ENCODE data around the gene R3HDM4. TPM values are rescaled to one million over a fixed set of nuclear protein-coding genes. Genes with fewer than 3 reads are reported as not detected.

Gene R3HDM4
- total RNA-seq, 1 experiment from 2014 or later = 57.7 TPM

GRCh38 chr19:907183-907853 is 5.7 kb downstream of the R3HDM4 start:
- H3K4me1 Mint-ChIP-seq (ENCODE audit: low read depth, unreplicated experiment) = peaks cover 7% of the 10 kb centered on the region
- Histone ChIP-seq H3K27me3 (replicated peaks; ENCODE audit: control insufficient read depth, insufficient read depth, low read length) (no peaks in the 10 kb centered on the region), H3K9me3 (no peaks in the 10 kb centered on the region), H3K36me3 (ENCODE audit: control insufficient read depth, insufficient read depth, low read length) (no peaks in the 10 kb centered on the region), H3K4me3 (ENCODE audit: low read depth, low read length) (no peak overlapping the region), H3K4me1 (no peaks in the 10 kb centered on the region; the same call in 1 of the 2 replicates)
- no TSS peak for BruUV-seq (replicated peaks)
- no peaks in the 10 kb centered on the region for H3K9me3 Mint-ChIP-seq (ENCODE audit: unreplicated experiment)
- TF ChIP-seq, protein P1, sequence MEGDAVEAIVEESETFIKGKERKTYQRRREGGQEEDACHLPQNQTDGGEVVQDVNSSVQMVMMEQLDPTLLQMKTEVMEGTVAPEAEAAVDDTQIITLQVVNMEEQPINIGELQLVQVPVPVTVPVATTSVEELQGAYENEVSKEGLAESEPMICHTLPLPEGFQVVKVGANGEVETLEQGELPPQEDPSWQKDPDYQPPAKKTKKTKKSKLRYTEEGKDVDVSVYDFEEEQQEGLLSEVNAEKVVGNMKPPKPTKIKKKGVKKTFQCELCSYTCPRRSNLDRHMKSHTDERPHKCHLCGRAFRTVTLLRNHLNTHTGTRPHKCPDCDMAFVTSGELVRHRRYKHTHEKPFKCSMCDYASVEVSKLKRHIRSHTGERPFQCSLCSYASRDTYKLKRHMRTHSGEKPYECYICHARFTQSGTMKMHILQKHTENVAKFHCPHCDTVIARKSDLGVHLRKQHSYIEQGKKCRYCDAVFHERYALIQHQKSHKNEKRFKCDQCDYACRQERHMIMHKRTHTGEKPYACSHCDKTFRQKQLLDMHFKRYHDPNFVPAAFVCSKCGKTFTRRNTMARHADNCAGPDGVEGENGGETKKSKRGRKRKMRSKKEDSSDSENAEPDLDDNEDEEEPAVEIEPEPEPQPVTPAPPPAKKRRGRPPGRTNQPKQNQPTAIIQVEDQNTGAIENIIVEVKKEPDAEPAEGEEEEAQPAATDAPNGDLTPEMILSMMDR (IDR thresholded peaks at IDR 0.05; ENCODE audit: insufficient read depth in 1 of 2, low read depth in 1 of 2, low read length in 1 of 2, severe bottlenecking in 1 of 2, unreplicated experiment in 1 of 2) = no peak
- no peaks in the 10 kb centered on the region for H3K27me3 Mint-ChIP-seq (ENCODE audit: insufficient read depth, unreplicated experiment)
- no peak overlapping the region for H3K4me3 Mint-ChIP-seq (ENCODE audit: unreplicated experiment)
- intact Hi-C loops (cut with micrococcal nuclease; ENCODE audit: unreplicated experiment) = no loop called here
- CTCF ChIA-PET = no interaction called here
- no peak for DNase-seq
- H3K27ac Mint-ChIP-seq (ENCODE audit: unreplicated experiment) = no peak overlapping the region
- peaks cover 12% of the 10 kb centered on the region for H3K36me3 Mint-ChIP-seq (ENCODE audit: insufficient read depth, unreplicated experiment)
- POLR2A ChIA-PET = no interaction called here

- H3K36me3 Mint-ChIP-seq (ENCODE audit: insufficient read depth, unreplicated experiment) = peaks cover 20% of the 10 kb centered on the region
- no peak overlapping the region for H3K4me3 Mint-ChIP-seq (ENCODE audit: unreplicated experiment)
- TF ChIP-seq, protein P1 (IDR thresholded peaks at IDR 0.05; ENCODE audit: insufficient read depth in 1 of 2, low read depth in 1 of 2, low read length in 1 of 2, severe bottlenecking in 1 of 2, unreplicated experiment in 1 of 2) = no peak
- peaks cover 7% of the 10 kb centered on the region for H3K4me1 Mint-ChIP-seq (ENCODE audit: low read depth, unreplicated experiment)
- Histone ChIP-seq H3K27me3 (replicated peaks; ENCODE audit: control insufficient read depth, insufficient read depth, low read length) (no peaks in the 10 kb centered on the region), H3K4me1 (no peaks in the 10 kb centered on the region; the same call in 1 of the 2 replicates), H3K4me3 (ENCODE audit: low read depth, low read length) (no peak overlapping the region), H3K9me3 (no peaks in the 10 kb centered on the region), H3K36me3 (ENCODE audit: control insufficient read depth, insufficient read depth, low read length) (no peaks in the 10 kb centered on the region)
- CTCF ChIA-PET = no interaction called here
- DNase-seq = no peak
- no peak overlapping the region for H3K27ac Mint-ChIP-seq (ENCODE audit: unreplicated experiment)
- H3K9me3 Mint-ChIP-seq (ENCODE audit: unreplicated experiment) = no peaks in the 10 kb centered on the region
- intact Hi-C loops (cut with micrococcal nuclease; ENCODE audit: unreplicated experiment) = no loop called here
- no TSS peak for BruUV-seq (replicated peaks)
- no peaks in the 10 kb centered on the region for H3K27me3 Mint-ChIP-seq (ENCODE audit: insufficient read depth, unreplicated experiment)
- POLR2A ChIA-PET = no interaction called here
Measured at GRCh38 chr19:906480-906879, 6.5 kb downstream of the R3HDM4 start.

- no peaks in the 10 kb centered on the region for H3K27me3 ChIP-seq (replicated peaks; ENCODE audit: control insufficient read depth, insufficient read depth, low read length)
- H3K36me3 Mint-ChIP-seq (ENCODE audit: insufficient read depth, unreplicated experiment) = peaks cover 20% of the 10 kb centered on the region
- ChIA-PET CTCF (interaction anchor here (0.6 kb wide), 1 partner anchor 137 kb away, joined by 3 read pairs; no protein-coding TSS in a partner anchor), POLR2A (no interaction called here)
- intact Hi-C loops (cut with micrococcal nuclease; ENCODE audit: unreplicated experiment) = no loop called here
- peaks cover 3% of the 10 kb centered on the region for H3K4me1 Mint-ChIP-seq (ENCODE audit: low read depth, unreplicated experiment)
- no peaks in the 10 kb centered on the region for H3K9me3 Mint-ChIP-seq (ENCODE audit: unreplicated experiment)
- no peak overlapping the region for H3K27ac Mint-ChIP-seq (ENCODE audit: unreplicated experiment)
- H3K4me3 Mint-ChIP-seq (ENCODE audit: unreplicated experiment) = no peak overlapping the region
- TF ChIP-seq, protein P1 (IDR thresholded peaks at IDR 0.05; ENCODE audit: insufficient read depth in 1 of 2, low read depth in 1 of 2, low read length in 1 of 2, severe bottlenecking in 1 of 2, unreplicated experiment in 1 of 2) = no peak
- H3K4me1 ChIP-seq = no peaks in the 10 kb centered on the region; the same call in 1 of the 2 replicates
- no peaks in the 10 kb centered on the region for H3K27me3 Mint-ChIP-seq (ENCODE audit: insufficient read depth, unreplicated experiment)
- no peak overlapping the region for H3K4me3 ChIP-seq (ENCODE audit: low read depth, low read length)
- BruUV-seq (replicated peaks) = no TSS peak
- no peak for DNase-seq
- H3K36me3 ChIP-seq (ENCODE audit: control insufficient read depth, insufficient read depth, low read length) = no peaks in the 10 kb centered on the region
- no peaks in the 10 kb centered on the region for H3K9me3 ChIP-seq
Measured at GRCh38 chr19:904545-904944, 8.5 kb downstream of the R3HDM4 start.
